ENCODE data around the gene SUCLG1.

- no peak for TF ChIP-seq CTCF (conservative IDR thresholded peaks at IDR 0.05)
- no peak for TF ChIP-seq EZH2 (IDR thresholded peaks at IDR 0.05; ENCODE audit: low read depth)
Measured at GRCh38 chr2:84497285-84497684, 38.2 kb upstream of the SUCLG1 start.
